ENCODE results near the gene CYS1.
"Not testable (repeated sequence)": the region's sequence is repeated elsewhere in the genome, so short reads cannot be mapped to it uniquely, and the experiment has no call there.

The CYS1 gene

GRCh38 chr2:10028988-10029874 lies 51.0 kb downstream of the CYS1 start:
- peak in 2 of 4 experiments; percentile 18 to 31 for DNase-seq

GRCh38 chr2:10028407-10028987 lies 51.7 kb downstream of the CYS1 start:
- no peak for DNase-seq

- DNase-seq, result no peak
Observed at GRCh38 chr2:10027660-10028330, 52.4 kb downstream of the CYS1 start.

GRCh38 chr2:10026940-10027569 lies 53.2 kb downstream of the CYS1 start:
- DNase-seq, result no peak

- no peak for DNase-seq
Observed at GRCh38 chr2:10022966-10023662, 57.1 kb downstream of the CYS1 start.

GRCh38 chr2:10022445-10022844 lies 57.8 kb downstream of the CYS1 start:
- DNase-seq, result no peak

GRCh38 chr2:10022041-10022421 lies 58.2 kb downstream of the CYS1 start:
- DNase-seq, result no peak

- DNase-seq, result no peak
Observed at GRCh38 chr2:10019602-10020400, 60.4 kb downstream of the CYS1 start.

GRCh38 chr2:10019174-10019573 lies 61.0 kb downstream of the CYS1 start:
- no peak for DNase-seq

- no peak for DNase-seq
Observed at GRCh38 chr2:10017313-10017941, 62.8 kb downstream of the CYS1 start.

- DNase-seq, result no peak
Observed at GRCh38 chr2:10016802-10017258, 63.4 kb downstream of the CYS1 start.

GRCh38 chr2:10016001-10016801 lies 64.0 kb downstream of the CYS1 start:
- no peak for DNase-seq

GRCh38 chr2:10015376-10015989 lies 64.7 kb downstream of the CYS1 start:
- DNase-seq, result not testable (repeated sequence)

GRCh38 chr2:10014418-10015190 lies 65.6 kb downstream of the CYS1 start:
- DNase-seq, result no peak

- not testable (repeated sequence) for DNase-seq
Observed at GRCh38 chr2:10013651-10014417, 66.4 kb downstream of the CYS1 start.

- no peak for DNase-seq
Observed at GRCh38 chr2:10012963-10013461, 67.2 kb downstream of the CYS1 start.

GRCh38 chr2:10012366-10012962 lies 67.7 kb downstream of the CYS1 start:
- DNase-seq, result not testable (repeated sequence)
